NCI-H2196 (cell line): ENCODE data around the gene SYNGR2.
A peak's percentile ranks its signal among the peaks of the same experiment; 100 is the strongest.
"Not testable (repeated sequence)": the region's sequence is repeated elsewhere in the genome, so short reads cannot be mapped to it uniquely, and the experiment has no call there.

Experiments
- DNase-seq: peaks from one replicate; lab custom pipeline; 2025; ENCODE audit not compliant: unreplicated experiment; lab: John Stamatoyannopoulos, UW

Gene SYNGR2

DNA sequence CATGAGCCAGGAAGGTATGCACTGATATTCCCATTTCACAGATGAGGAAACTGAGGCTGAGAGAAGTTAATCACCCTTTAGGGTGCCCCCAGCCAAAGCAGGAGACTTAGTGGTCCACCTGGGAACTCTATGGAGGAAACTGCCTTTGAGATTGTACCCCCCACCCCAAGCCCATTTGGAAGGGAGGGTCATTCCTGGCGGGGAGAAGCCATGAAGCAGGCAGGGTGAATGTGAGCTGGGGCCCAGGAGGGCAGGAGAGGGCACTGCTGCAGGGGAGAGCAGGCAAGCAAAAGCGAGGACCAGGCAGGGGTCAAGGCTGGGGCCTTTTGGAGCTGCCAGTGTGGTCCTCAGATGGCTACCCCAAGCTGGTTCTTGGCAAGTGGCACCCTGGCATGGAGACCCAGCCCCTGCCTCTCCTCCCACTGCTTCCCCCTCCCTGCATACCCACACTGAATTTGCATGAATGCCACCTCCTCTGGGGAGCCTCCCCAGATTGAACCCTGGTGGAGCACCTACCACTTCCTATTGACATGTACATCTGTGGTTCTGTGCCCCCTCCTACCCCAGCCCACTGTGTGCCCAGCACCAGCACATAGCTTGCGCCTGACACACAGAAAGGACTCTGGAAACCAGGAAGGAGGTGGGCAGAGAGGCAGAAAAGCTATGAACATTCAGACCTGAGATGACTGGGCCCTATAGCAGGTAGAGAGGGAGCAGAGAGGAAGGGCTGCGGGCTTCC, 38.9 kb upstream of the SYNGR2 start:
- no peak for DNase-seq

DNA sequence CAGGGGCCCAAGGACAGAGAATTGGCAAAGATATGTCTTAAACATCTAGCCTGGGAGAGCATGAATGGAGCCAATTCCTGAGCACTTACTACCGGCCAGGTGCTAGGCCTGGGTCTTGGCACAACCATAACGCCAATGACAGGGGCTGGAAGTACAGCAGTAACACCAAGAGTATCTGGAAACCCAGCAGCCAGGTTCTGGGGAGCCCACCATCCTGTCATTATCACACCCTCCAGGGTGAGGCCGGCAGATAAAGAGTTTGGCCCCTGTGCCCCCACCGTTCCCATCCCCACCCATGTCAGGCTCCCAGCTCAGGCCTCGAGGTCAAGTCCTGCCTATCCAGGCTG, 38.3 kb upstream of the SYNGR2 start:
- no peak for DNase-seq

DNA sequence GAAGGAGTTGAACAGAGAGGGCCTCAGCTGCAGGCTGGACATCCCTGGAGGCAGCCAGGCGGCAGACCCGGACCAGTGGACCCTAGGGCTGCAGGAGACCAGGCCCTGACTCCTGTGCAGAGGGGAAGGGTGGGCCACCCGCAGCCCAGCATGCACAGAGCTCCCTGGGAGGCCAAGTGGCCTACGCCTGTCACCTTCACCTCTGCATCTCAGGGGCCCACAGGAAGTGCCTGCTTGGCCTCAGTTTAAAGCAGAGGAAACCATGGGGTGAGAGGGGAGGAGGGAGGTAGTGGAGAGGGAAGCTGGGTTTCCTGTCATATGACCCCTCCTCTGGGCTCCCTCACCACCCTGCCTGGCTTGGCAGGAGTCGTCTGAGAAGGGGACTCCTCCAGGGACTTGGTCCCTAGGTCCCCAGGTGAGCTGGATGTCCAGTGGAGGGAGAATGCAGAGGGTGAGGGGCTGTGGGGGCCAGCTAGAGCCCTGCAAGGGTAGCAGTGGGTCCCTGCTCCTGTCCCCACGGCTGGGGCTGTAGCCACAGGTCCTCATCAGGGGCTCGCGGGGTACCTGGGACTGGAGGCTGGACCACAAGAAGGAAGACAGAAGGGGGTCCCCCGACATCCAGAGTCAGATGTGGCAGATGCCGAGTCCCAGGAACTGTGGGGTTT, 37.8 kb upstream of the SYNGR2 start, which contains the start of gene TMC8:
Gene TMC8 (plus strand): TSS at position 335 of the 665 bp plus-strand sequence. CDS start 818 bp downstream, outside the sequence.
- DNase-seq, result peak; percentile 32

DNA sequence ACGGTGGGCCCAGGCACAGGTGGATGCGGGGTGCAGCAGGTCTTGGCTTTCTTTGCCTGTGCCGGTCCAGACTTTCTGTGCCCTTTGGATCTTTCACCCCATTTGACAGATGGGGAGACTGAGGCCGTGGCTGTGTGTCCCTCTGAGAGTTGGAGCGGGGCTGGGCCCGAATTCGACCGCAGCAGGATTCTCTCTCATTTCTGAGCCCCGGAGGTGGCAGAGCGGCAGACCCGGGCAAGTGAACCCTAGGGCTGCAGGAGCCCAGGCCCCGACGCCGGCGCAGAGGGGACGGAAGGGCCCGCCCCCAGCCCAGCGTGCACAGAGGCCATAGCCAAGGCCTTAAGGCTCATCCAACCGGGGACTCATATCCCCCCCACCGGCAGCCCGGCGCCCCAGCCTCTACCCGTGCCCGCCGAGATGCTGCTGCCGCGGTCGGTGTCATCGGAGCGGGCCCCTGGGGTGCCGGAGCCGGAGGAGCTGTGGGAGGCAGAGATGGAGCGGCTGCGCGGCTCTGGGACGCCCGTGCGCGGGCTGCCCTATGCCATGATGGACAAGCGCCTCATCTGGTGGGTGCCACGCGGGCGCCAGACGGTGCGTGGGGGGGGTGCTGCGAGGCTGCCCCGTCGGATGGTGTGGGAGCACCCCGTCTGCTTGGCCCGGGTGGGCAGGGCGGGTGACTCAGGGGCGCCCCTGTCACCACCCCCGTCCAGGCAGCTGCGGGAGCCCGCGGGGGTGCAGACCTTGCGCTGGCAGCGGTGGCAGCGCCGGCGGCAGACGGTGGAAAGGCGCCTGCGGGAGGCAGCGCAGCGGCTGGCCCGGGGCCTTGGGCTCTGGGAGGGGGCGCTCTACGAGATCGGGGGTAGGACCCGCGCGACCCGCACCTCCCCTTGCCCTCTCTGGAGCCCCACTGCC, 37.0 kb upstream of the SYNGR2 start:
- DNase-seq, result no peak

DNA sequence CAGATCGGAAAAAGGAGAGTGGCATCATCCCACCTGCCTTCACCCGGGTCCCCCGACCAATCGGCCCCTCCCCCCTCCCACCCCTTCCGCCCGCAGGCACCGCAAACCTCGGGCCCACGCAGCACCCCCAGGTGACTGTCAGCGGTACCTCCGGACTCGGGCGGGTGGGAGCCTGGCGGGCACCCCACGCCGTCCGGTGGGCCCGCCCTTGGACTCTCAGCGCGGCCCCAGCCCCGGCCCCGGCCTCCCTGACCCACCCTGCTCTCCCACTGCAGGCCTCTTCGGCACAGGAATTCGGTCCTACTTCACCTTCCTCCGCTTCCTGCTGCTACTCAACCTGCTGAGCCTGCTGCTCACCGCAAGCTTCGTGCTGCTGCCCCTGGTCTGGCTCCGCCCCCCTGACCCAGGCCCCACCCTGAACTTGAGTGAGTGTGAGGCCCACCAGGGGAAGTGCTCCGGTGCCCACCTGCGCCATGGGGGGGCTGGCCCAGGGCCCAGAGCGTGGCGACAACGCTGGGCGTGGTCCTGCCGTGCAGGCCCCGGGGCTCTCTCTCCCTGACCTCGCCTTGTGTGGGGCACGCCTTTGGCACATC, 36.2 kb upstream of the SYNGR2 start:
- DNase-seq, result no peak

DNA sequence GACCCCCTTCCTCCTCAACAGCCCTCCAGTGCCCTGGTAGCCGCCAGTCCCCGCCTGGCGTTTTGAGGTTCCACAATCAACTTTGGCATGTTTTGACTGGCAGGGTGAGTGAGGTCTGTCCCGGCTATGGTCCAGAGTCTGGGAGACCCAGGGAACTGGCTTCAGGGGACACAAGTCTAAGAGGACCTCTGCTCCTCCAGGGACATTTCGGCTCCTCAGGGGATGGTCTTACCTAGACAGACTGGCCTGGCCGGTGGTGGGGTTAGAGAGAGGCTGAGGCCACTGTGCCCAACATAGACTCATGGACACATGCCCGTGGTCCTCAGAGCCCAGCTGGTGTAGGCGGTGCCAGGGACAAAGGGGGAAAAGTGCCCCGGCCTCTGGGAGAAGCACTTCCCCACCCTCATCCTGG, 35.6 kb upstream of the SYNGR2 start:
- no peak for DNase-seq

DNA sequence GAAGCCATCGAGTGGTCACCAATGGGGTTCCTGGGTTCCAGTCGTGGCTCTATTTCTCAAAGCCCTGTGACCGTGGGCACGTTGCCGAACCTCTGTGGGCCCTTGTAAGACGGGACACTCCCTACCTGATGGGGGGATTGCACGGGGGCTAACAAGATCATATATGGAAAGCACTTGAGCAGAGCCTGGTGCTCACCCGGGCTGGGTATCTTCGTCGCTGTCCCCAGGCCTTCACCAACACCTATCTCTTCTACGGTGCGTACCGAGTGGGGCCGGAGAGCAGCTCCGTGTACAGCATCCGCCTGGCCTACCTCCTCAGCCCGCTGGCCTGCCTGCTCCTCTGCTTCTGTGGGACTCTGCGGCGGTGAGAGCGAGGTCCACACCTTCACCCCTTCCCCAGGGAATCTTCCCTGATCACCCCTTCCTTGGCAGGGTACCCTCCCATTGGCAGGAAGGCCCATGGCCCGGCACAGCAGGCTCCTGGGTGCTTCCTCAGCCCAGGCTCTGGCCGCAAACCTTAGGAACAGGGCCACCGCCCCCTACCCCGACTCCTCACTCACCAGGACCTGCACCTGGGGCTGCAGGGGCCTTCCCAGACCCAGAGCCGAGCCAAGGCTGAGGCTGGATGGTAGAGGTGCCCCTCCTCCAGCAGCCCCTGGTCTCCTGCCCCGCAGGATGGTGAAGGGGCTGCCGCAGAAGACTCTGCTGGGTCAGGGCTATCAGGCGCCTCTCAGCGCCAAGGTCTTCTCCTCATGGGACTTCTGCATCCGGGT, 35.0 kb upstream of the SYNGR2 start:
- DNase-seq, result no peak

DNA sequence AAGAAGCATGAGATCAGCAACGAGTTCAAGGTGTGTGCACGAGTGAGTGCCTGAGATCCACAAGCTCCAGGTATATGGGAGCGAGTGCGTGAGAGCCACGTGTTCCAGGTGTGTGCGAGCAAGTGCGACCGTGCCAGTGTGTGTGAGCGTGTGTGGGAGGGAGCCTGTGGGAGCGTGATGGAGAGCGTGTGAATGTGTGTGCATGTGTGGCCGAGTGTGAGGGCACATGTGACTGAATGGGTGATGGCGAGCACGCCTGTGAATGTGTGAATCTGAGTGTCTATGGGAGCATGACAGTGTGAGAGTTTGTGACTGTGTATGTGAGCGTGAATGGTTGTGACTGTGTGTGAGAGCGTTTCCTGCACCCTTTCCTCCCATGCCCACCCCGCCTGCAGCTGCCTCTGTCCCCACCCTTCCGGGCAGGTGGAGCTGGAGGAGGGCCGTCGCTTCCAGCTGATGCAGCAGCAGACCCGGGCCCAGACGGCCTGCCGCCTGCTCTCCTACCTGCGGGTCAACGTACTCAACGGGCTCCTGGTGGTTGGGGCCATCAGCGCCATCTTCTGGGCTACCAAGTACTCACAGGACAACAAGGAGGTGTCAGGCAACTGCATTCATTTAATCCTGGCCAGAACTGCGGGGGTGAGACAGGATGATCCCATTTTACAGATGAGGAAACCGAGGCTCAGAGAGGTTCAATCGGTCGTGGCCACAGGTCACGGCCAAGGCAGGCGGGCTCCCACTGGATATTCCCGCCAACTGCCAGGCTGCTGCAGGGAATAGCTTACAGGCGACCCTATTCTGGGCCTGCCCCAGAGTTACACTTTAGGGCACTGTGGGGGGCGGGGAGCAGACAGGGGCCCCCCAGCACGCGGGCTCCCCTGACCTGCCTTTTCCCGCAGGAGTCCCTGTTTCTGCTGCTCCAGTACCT, 34.1 kb upstream of the SYNGR2 start:
- DNase-seq, result peak; percentile 51

DNA sequence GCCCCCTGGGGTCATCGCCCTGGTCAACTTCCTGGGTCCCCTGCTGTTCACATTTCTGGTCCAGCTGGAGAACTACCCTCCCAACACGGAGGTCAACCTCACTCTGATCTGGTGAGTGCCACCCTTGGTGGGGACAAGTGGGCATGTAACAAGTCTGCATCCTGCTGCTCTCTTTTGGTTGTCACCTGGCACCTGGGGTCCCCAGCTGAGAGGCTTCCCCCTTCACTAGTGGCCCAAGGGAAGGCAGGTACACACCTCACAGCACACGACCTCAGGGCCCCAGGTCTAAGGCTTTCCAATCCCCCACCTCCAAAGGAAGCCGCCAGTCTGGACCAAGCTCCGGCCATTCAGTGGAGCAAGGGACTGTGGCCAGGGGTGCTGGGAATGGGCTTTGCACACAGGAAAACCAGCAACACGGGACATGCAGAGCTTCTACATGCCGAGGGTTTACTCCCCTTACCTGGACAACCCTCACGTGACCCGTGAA, 33.4 kb upstream of the SYNGR2 start:
- no peak for DNase-seq

DNA sequence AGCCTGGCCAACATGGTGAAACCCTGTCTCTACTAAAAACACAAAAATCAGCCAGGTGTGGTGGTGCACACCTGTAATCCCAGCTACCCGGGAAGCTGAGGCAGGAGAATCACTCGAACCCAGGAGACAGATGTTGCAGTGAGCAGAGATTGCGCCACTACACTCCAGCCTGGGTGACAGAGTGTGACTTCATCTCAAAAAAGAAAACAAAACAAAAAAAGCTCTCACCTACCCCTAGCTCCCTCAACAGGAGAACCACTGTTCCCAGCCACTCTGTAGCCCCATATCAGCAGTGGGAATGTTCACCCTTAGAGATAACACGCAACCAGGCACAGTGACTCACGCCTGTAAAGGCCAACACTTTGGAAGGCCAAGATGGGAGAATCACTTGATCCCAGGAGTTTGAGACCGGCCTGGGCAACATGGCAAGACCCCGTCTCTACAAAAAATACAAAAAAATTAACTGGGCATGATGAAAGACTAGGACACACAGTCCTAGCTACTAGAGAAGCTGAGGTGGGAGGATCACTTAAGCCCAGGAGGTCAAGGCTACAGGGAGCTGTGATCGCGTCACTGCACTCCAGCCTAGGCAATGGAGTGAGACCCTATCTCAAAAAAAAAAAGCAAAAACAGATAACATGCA, 32.4 kb upstream of the SYNGR2 start:
- DNase-seq, result no peak

DNA sequence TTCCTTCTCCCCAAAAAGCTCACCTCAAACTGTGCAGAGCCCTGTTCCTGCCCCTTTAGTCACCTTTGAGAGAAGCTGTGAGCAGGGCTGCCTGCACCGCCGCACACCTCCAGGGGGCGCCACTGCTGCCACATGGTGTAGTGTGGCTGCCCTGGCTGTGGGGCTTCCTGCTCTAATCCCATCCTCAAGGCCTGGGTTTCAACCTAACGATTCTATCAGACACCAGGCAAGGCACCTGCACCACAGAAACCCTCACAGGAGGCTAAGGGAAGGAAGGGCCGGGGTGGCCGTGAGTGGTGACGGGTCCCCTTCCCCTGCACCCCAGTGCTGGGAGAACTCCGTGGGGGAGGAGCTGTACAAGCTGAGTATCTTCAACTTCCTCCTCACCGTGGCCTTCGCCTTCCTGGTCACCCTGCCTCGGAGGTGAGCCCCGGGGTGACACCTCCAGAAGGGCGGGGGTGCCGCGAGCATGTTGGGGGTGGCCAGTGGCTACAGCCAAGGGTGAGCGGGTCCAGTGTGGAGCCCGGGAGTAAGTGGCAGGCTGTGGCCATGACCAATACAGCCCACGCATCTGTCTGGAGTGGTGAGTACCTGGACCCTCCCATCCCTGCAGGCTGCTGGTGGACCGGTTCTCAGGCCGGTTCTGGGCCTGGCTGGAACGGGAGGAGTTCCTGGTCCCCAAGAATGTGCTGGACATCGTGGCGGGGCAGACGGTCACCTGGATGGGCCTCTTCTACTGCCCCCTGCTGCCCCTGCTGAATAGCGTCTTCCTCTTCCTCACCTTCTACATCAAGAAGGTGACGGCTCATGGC, 30.8 kb upstream of the SYNGR2 start:
- no peak for DNase-seq

DNA sequence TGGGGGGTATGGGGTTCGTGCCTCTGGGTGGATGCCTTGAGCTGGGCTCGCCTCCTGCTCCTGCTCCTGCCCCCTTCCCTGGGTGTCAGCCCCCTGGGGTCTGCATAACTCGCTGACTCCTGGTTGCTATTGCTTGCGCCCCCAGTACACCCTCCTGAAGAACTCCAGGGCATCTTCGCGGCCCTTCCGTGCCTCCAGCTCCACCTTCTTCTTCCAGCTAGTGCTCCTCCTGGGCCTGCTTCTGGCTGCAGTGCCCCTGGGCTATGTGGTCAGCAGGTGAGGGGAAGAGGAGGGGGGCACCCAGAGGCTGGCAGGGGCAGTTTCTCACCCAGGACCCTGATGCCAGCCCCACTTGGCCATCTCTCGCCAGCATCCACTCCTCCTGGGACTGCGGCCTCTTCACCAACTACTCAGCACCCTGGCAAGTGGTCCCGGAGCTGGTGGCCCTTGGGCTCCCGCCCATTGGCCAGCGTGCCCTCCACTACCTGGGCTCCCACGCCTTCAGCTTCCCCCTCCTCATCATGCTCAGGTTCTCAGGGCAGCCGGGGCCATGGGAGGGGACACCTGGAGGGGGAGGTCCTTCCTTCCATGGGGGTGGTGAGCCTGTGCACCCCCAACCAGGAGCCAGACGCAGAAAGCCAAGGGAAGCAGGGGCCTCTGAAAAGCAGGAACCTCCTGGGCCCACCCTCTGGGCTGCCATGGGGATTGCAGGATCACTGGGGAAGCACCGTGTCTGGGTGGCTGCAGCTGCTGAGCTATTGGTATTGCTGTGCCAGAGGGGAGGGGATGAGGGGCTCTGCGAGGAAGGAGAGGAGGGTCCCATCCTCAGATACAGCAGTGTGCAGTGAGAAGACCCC, 29.9 kb upstream of the SYNGR2 start:
- no peak for DNase-seq

DNA sequence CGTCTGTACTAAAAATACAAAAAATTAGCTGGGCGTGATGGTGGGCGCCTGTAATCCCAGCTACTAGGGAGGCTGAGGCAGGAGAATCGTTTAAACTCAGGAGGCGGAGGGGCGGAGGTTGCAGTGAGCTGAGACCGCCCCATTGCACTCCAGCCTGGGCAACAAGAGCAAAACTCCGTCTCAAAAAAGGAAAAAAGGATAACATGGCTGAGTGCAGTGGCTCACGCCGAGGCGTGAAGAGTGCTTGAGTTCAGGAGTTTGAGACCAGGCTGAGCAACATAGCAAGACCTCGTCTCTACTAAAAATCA, 28.6 kb upstream of the SYNGR2 start:
- not testable (repeated sequence) for DNase-seq

DNA sequence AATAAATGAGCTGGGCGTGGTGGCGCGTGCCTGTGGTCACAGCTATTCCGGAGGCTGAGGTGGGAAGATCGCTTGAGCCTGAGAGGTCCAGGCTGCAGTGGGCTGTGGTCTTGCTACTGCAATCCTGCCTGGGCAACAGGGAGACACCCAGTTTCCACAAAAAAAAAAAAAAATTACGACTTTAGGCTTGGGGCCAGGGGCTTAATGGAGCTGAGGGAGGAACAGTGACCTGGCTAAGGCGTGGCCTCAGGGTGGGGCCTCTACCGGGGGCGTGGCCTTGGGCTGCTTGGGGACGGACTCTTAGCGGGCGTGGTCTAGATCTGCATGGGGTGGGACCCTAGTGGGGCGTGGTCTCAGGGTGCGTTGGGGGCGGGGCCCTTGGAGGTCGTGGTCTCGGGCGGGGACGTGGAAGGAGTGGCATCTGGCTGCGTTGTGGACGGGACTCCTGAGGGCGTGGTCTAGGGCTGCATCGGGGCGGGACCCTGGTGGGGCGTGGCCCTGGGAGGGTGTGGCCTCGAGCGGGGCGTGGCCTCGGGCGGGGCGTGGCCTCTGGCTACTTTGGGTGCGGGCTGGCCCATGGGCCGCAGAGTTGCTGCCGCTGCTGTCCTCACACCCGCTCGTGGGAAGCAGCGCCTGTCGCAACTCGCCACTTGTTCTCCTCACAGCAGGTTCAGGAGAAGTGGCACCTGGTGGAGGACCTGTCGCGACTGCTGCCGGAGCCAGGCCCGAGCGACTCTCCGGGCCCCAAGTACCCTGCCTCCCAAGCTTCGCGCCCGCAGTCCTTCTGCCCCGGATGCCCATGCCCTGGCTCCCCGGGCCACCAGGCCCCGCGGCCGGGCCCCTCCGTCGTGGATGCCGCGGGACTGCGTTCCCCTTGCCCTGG, 28.0 kb upstream of the SYNGR2 start:
- peak; percentile 98 for DNase-seq

DNA sequence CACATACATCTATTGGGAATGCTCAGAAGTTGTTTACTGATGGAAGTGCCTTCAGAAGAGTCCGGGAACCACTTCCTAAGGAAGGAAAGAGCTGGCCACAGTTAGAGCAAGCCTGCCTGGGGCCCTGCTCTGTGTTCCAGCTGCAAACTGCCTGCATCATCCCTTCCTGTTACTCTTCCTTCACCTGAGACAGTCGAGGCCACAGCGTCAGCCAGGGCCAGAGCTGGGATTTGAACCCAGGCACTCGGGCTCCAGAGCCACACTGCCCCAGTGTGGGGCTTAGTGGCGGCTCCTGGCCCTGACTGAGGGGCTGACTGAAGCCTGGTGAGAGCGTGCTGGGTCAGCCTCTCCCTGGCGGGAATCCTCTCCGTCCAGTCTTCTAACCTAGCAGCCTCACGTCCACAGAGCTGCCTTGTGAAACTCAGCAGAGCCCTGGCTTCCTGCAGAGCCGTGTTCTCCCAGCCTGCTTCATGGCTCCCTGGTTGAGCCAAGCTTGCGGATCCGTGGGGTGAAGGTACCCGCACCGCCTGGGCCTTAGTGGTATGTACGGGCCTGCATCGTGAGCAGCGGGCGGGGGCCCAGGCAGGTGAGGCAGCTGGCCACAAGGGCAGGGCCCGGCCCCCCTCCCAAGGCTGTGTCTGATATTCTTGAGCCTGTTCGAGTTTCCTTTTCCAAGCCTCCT, 26.8 kb upstream of the SYNGR2 start:
- no peak for DNase-seq
